Measurements from ENCODE around the gene APOC4.

DNA sequence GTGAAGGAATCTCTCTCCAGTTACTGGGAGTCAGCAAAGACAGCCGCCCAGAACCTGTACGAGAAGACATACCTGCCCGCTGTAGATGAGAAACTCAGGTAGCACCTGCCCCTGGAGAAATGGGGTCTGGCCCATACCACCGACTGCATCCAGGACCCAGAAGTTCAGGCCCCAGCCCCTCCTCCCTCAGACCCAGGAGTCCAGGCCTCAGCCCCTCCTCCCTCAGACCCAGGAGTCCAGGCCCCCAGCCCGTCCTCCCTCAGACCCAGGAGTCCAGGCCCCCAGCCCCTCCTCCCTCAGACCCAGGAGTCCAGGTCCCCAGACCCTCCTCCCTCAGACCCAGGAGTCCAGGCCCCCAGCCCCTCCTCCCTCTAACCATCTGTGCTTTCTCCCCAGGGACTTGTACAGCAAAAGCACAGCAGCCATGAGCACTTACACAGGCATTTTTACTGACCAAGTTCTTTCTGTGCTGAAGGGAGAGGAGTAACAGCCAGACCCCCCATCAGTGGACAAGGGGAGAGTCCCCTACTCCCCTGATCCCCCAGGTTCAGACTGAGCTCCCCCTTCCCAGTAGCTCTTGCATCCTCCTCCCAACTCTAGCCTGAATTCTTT, 6.8 kb downstream of the APOC4 start:
- TF ChIP-seq GATA3 (IDR thresholded peaks at IDR 0.05; ENCODE audit: low read depth, low read length) = no peak
- no peak for TF ChIP-seq GATA2 (IDR thresholded peaks at IDR 0.05; ENCODE audit: low read depth, low read length)

All from SH-SY5Y (cell line).